Transverse colon (tissue), 4 donors: ENCODE results near the gene EED. TPM values are rescaled to one million over a fixed set of nuclear protein-coding genes. Genes with fewer than 3 reads are reported as not detected.

Experiments used
- DNase-seq: peaks from one replicate; pipeline ENCODE4 v3.0.0-alpha.2; 2019
- H3K27ac ChIP-seq, 4 donors: fragments of 200-600 bp; sonication (generic); 2 replicates each; pipeline ENCODE4 v1.5.1; 2016 to 2018; ENCODE audit warnings: inconsistent platforms in 4 of 4
- H3K27me3 ChIP-seq: fragments of 200-600 bp; sonication (generic); 2 replicates; pipeline ENCODE4 v1.5.1; 2017; ENCODE audit warnings: inconsistent platforms
- H3K36me3 ChIP-seq, 4 donors: fragments of 200-600 bp; sonication (generic); 2 replicates each; pipeline ENCODE4 v1.5.1; 2017 to 2019; ENCODE audit warnings: inconsistent platforms in 4 of 4
- H3K4me1 ChIP-seq, 4 donors: fragments of 200-600 bp; sonication (generic); 2 replicates each; pipeline ENCODE4 v1.5.1; 2017 to 2020; ENCODE audit warnings: inconsistent platforms in 4 of 4
- H3K4me3 ChIP-seq, 4 donors: fragments of 200-600 bp; sonication (generic); 1 replicate in 1 of 4; 2 replicates in 3 of 4; pipeline versions ENCODE4 v1.5.1 to v1.6.1; 2017 to 2019; ENCODE audit warnings: inconsistent platforms in 4 of 4
- H3K9me3 ChIP-seq, 2 donors: fragments of 200-600 bp; sonication (generic); 2 replicates each; pipeline ENCODE4 v1.5.1; 2017 to 2019; ENCODE audit warnings: inconsistent platforms in 2 of 2
- EP300 ChIP-seq: sonication (generic); formaldehyde crosslinking; IDR thresholded peaks from one replicate; pipeline ENCODE4 v1.6.1; 2017; ENCODE audit warnings: antibody characterized with exemption, low read depth
- POLR2A ChIP-seq: fragments of 450-650 bp; IDR thresholded peaks from one replicate; pipeline ENCODE4 v1.6.1; 2016; ENCODE audit warnings: antibody characterized with exemption, mild to moderate bottlenecking, moderate library complexity
- POLR2AphosphoS5 ChIP-seq, 3 donors: sonication (generic); formaldehyde crosslinking; IDR thresholded peaks; one replicate each; pipeline ENCODE4 v1.6.1; 2016; ENCODE audit warnings: antibody characterized with exemption in 3 of 3
- WGBS, 2 donors: methylation state at CpG; one replicate each; pipeline ENCODE4 v1.1.5; 2018; ENCODE audit warnings: low coverage in 1 of 2; 5-methylcytosine and 5-hydroxymethylcytosine counted together
- in situ Hi-C, 4 donors: fragments of 200-750 bp; cut with MboI; loops; one replicate each; pipeline versions ENCODE4 v1.15.0 to v1.15.1; 2017; ENCODE audit warnings: low sequenced_read_pairs in 3 of 4, low pct_ligation_motif_present in 1 of 4, low pct_unique_long_range_greater_than_20kb in 1 of 4
- intact Hi-C: fragments of 100-400 bp; cut with DNase I; formaldehyde crosslinking; loops from one replicate; pipeline ENCODE4 v1.15.1; 2023; ENCODE audit warnings: low total_unique reads
- total RNA-seq, 4 donors: library from RNA; depleted of rRNA; stranded (reverse); fragments of >200 nt; gene quantifications; one replicate each; pipeline ENCODE4 v1.1.0, GENCODE V29; 2016
- TF ChIP-seq, protein P1 (sequence below), 5 experiments: fragments of 200-600 bp in 3 of 5; fragments of 450-650 bp in 2 of 5; sonication (generic) in 3 of 5; IDR thresholded peaks; 1 replicate in 2 of 5; 2 replicates in 3 of 5; pipeline ENCODE4 v1.5.1; 2016 to 2017; ENCODE audit warnings: antibody characterized with exemption in 5 of 5, inconsistent platforms in 3 of 5, mild to moderate bottlenecking in 2 of 5, moderate library complexity in 1 of 5

The EED gene
- total RNA-seq, 4 donors from 2014 or later, result 2.8 to 43.5 (median 23.5) TPM

DNA sequence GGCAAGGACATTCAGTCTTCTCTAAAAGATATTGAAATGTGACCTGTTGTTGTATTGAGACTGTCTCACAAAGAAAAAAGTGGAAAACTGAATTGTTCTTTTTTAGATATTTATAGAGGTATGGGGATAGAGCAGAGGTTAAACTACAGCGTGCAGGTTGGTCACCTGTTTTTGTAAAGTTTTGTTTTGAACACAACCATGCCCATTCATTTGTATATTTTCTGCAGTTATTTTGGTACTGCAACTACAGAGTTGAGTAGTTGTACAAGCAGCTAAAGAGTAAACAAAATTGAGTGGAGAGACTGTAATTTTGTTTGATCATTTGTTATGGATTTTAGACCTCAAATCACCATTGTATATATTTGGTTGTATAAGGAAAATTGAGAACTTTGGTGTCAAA lies 11.3 kb downstream of the EED start:
- intact Hi-C loops (no loop called here), in situ Hi-C loops (no loop called here)
- peaks cover 0 to 11% (median 5%) of the 10 kb centered on the region in 4 donors for H3K4me1 ChIP-seq
- TF ChIP-seq, protein P1, sequence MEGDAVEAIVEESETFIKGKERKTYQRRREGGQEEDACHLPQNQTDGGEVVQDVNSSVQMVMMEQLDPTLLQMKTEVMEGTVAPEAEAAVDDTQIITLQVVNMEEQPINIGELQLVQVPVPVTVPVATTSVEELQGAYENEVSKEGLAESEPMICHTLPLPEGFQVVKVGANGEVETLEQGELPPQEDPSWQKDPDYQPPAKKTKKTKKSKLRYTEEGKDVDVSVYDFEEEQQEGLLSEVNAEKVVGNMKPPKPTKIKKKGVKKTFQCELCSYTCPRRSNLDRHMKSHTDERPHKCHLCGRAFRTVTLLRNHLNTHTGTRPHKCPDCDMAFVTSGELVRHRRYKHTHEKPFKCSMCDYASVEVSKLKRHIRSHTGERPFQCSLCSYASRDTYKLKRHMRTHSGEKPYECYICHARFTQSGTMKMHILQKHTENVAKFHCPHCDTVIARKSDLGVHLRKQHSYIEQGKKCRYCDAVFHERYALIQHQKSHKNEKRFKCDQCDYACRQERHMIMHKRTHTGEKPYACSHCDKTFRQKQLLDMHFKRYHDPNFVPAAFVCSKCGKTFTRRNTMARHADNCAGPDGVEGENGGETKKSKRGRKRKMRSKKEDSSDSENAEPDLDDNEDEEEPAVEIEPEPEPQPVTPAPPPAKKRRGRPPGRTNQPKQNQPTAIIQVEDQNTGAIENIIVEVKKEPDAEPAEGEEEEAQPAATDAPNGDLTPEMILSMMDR (IDR thresholded peaks at IDR 0.05), result no peak
- TF ChIP-seq EP300 (no peak), POLR2A (no peak), POLR2AphosphoS5 (IDR thresholded peaks at IDR 0.05) (no peak)
- 69 to 79% methylated on average over 1 of the region's 1 CpG for WGBS, 2 donors
- H3K4me3 ChIP-seq, result no peak overlapping the region
- no peak overlapping the region for H3K27ac ChIP-seq
- peaks cover 0 to 17% (median 8%) of the 10 kb centered on the region in 4 donors for H3K36me3 ChIP-seq
- DNase-seq, result no peak
- H3K27me3 ChIP-seq, result no peaks in the 10 kb centered on the region
- no peaks in the 10 kb centered on the region for H3K9me3 ChIP-seq

DNA sequence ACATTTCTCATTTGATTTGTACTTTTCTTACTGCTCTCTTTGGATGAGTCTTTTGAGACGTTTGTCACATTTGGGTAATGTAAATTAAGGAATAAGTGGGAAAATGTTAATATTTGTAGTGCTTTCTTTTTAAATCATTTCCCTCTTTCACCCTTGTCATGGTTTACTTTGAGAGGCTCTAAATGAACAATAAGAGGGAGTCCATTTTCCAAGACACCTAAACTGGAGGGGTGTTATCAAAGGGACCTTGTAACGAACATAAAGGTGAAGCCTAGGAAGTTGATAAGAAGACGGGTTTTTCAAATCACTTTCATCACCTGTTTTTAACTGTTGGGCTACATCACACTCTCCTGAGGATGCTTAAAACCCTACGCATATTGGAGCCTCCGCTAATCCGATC lies 12.1 kb downstream of the EED start:
- in situ Hi-C loops (no loop called here), intact Hi-C loops (no loop called here)
- Histone ChIP-seq H3K36me3 (peaks cover 0 to 20% (median 8%) of the 10 kb centered on the region in 4 donors), H3K4me3 (no peak overlapping the region), H3K4me1 (peaks cover 0 to 11% (median 3%) of the 10 kb centered on the region in 4 donors), H3K9me3 (no peaks in the 10 kb centered on the region), H3K27ac (no peak overlapping the region), H3K27me3 (no peaks in the 10 kb centered on the region)
- WGBS, 2 donors, result 67 to 85% methylated on average over 6 of the region's 6 CpGs
- TF ChIP-seq POLR2A, result no peak
- no peak for TF ChIP-seq POLR2AphosphoS5 (IDR thresholded peaks at IDR 0.05)
- TF ChIP-seq, protein P1 (IDR thresholded peaks at IDR 0.05), result no peak
- TF ChIP-seq EP300, result no peak
- DNase-seq, result no peak

DNA sequence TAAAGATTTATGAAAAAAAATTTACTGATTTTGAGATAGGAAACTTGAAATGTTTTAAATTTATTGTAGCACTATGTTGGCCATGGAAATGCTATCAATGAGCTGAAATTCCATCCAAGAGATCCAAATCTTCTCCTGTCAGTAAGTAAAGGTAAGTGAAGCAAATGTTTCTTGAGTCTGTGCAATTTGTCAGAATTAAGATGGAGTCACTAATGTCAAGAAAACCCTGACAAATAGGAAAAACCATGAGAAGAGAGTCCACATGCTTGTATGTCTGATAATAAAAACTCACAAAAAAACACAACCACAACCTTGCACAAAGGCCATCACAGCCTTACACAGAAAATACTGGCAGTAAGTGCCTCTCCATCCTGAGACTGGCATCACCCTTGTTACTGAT lies 12.9 kb downstream of the EED start:
- Histone ChIP-seq H3K4me3 (no peak overlapping the region), H3K27ac (no peak overlapping the region), H3K27me3 (no peaks in the 10 kb centered on the region), H3K4me1 (peaks cover 0 to 11% (median 2%) of the 10 kb centered on the region in 4 donors), H3K36me3 (peaks cover 0 to 20% (median 10%) of the 10 kb centered on the region in 4 donors), H3K9me3 (no peaks in the 10 kb centered on the region)
- in situ Hi-C loops (no loop called here), intact Hi-C loops (no loop called here)
- TF ChIP-seq POLR2AphosphoS5 (IDR thresholded peaks at IDR 0.05) (no peak), POLR2A (no peak), EP300 (no peak)
- TF ChIP-seq, protein P1 (IDR thresholded peaks at IDR 0.05), result no peak
- DNase-seq, result no peak

DNA sequence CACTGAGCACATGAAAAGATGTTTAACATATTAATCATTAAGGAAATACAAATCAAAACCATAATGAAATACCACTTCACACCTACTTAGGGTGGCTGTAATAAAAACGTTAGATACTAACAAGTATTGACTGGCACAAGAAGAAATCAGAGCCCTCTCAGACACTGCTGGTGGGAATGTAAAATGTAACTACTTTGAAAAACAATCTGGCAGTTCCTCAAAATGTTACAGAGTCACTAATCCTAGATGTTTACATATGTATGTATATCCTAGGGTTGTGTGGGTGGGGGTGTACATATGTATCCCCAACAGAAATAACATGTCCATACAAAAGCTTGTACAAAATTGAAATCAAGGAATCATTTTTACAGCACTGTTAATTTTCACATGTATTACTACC lies 15.2 kb downstream of the EED start:
- no peak overlapping the region for H3K4me3 ChIP-seq
- no peaks in the 10 kb centered on the region for H3K27me3 ChIP-seq
- TF ChIP-seq, protein P1 (IDR thresholded peaks at IDR 0.05), result no peak
- TF ChIP-seq POLR2A (no peak), EP300 (no peak), POLR2AphosphoS5 (IDR thresholded peaks at IDR 0.05) (no peak)
- intact Hi-C loops (no loop called here), in situ Hi-C loops (no loop called here)
- DNase-seq, result no peak
- WGBS, 2 donors, result 20 to 41% methylated on average over 1 of the region's 1 CpG
- no peaks in the 10 kb centered on the region for H3K9me3 ChIP-seq
- peaks cover 0 to 20% (median 10%) of the 10 kb centered on the region in 4 donors for H3K36me3 ChIP-seq
- no peak overlapping the region for H3K27ac ChIP-seq
- H3K4me1 ChIP-seq, result no peaks in the 10 kb centered on the region
